ENCODE results near the gene FOXR2.

DNA sequence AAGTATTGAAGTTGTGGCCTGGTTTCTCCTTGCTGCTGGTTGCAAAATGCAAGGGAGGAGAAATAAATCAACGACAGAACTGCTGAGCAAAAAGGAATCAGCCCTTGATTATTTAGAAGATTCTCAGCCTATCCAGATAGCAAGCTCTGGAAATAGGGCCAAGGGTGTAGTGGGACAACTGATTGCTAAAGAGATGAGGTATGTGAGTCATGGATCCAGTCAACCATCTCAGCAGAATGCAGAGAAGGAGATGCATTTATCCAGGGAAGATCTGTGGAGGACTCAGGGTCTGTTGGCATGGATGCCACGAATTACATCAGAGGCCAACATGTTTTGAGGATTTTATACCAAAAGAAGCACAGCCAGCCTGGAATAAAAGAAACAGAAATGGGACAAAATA lies 36.7 kb downstream of the FOXR2 start:
- TF ChIP-seq CTCF (IDR thresholded peaks at IDR 0.05) (no peak), POLR2A (IDR thresholded peaks at IDR 0.05) (no peak)
